Activated CD4-positive, alpha-beta T cell treated with anti-CD3 and anti-CD28 coated beads for 4 hours (primary cell): ENCODE measurements around the gene CMIP.
"Not testable (repeated sequence)": the region's sequence is repeated elsewhere in the genome, so short reads cannot be mapped to it uniquely, and the experiment has no call there.

Experiments
- DNase-seq, 2 donors: peaks; one replicate each; pipeline ENCODE4 v3.0.0-alpha.2; 2020

CMIP gene

GRCh38 chr16:81520560-81521135 is 76.0 kb downstream of the CMIP start:
- DNase-seq = no peak

GRCh38 chr16:81521141-81521626 is 76.6 kb downstream of the CMIP start:
- peak; percentile 44 to 55 for DNase-seq

GRCh38 chr16:81522108-81522701 is 77.6 kb downstream of the CMIP start:
- DNase-seq = peak in 1 of 2 donors; percentile 9

GRCh38 chr16:81522851-81523250 is 78.2 kb downstream of the CMIP start:
- not testable (repeated sequence) for DNase-seq

GRCh38 chr16:81523387-81524115 is 78.9 kb downstream of the CMIP start:
- no peak for DNase-seq

- peak; percentile 9 to 25 for DNase-seq
Measured at GRCh38 chr16:81524382-81524781, 79.8 kb downstream of the CMIP start.

GRCh38 chr16:81524885-81525284 is 80.3 kb downstream of the CMIP start:
- not testable (repeated sequence) for DNase-seq

GRCh38 chr16:81526199-81526598 is 81.6 kb downstream of the CMIP start:
- DNase-seq = no peak

- DNase-seq = no peak
Measured at GRCh38 chr16:81526935-81527334, 82.3 kb downstream of the CMIP start.

GRCh38 chr16:81527477-81528178 is 83.0 kb downstream of the CMIP start:
- no peak for DNase-seq

- DNase-seq = no peak
Measured at GRCh38 chr16:81528256-81528655, 83.6 kb downstream of the CMIP start.

- no peak for DNase-seq
Measured at GRCh38 chr16:81530296-81530721, 85.7 kb downstream of the CMIP start.

GRCh38 chr16:81530814-81531213 is 86.2 kb downstream of the CMIP start:
- no peak for DNase-seq

- no peak for DNase-seq
Measured at GRCh38 chr16:81531419-81531821, 86.8 kb downstream of the CMIP start.

GRCh38 chr16:81532491-81533174 is 88.0 kb downstream of the CMIP start:
- DNase-seq = no peak

- DNase-seq = no peak
Measured at GRCh38 chr16:81533175-81533507, 88.5 kb downstream of the CMIP start.

GRCh38 chr16:81535679-81536360 is 91.2 kb downstream of the CMIP start:
- no peak for DNase-seq

GRCh38 chr16:81536648-81537047 is 92.0 kb downstream of the CMIP start:
- DNase-seq = no peak

- no peak for DNase-seq
Measured at GRCh38 chr16:81537721-81538561, 93.3 kb downstream of the CMIP start.

- DNase-seq = no peak
Measured at GRCh38 chr16:81539009-81539758, 94.6 kb downstream of the CMIP start.
